K562 (cell line): Measurements from ENCODE around the gene CENPA. TPM values are rescaled to one million over a fixed set of nuclear protein-coding genes. Genes with fewer than 3 reads are reported as not detected.
"Not testable (repeated sequence)": the region's sequence is repeated elsewhere in the genome, so short reads cannot be mapped to it uniquely, and the experiment has no call there.

Experiments
- CBFA2T3 ChIP-seq: fragments of 450-650 bp; IDR thresholded peaks from 2 replicates; pipeline ENCODE4 v1.6.1; 2017
- FOXA3 ChIP-seq, 2 experiments: fragments of 450-650 bp in 1 of 2; sonication (generic) in 1 of 2; formaldehyde crosslinking; IDR thresholded peaks in 1 of 2; conservative IDR thresholded peaks in 1 of 2; 2 replicates each; pipeline versions ENCODE4 v1.4.0 to v1.8.0; 2020 to 2022; ENCODE audit warnings: mild to moderate bottlenecking in 2 of 2, missing genetic modification reagents in 1 of 2
- GABPA ChIP-seq: fragments of 200-800 bp; sonication (Bioruptor generic); conservative IDR thresholded peaks from 2 replicates; pipeline ENCODE4 v1.6.1; 2016; ENCODE audit warnings: low read depth, missing genetic modification characterization, missing compliant biosample characterization
- HDAC8 ChIP-seq: fragments of 450-650 bp; IDR thresholded peaks from 2 replicates; pipeline ENCODE4 v1.6.1; 2016; ENCODE audit warnings: mild to moderate bottlenecking, missing genetic modification characterization, moderate library complexity, missing compliant biosample characterization
- MTA3 ChIP-seq: fragments of 450-650 bp; formaldehyde crosslinking; IDR thresholded peaks from 2 replicates; pipeline ENCODE4 v1.6.1; 2017; ENCODE audit warnings: mild to moderate bottlenecking, borderline replicate concordance
- NFRKB ChIP-seq: fragments of 450-650 bp; IDR thresholded peaks from 2 replicates; pipeline ENCODE4 v1.6.1; 2016; ENCODE audit warnings: low read depth
- NR2C2 ChIP-seq, 2 experiments: fragments of 200-800 bp in 1 of 2; sonication (Bioruptor generic) in 1 of 2; sonication (generic) in 1 of 2; formaldehyde crosslinking in 1 of 2; IDR thresholded peaks; 2 replicates each; pipeline versions ENCODE4 v1.6.1 to v1.8.0; 2016 to 2022; ENCODE audit warnings: mild to moderate bottlenecking in 1 of 2, missing compliant biosample characterization in 1 of 2, missing genetic modification characterization in 1 of 2, missing genetic modification reagents in 1 of 2
- RAD21 ChIP-seq, 2 experiments: fragments of 250-450 bp in 1 of 2; fragments of 450-650 bp in 1 of 2; sonication (Bioruptor Pico) in 1 of 2; formaldehyde crosslinking in 1 of 2; IDR thresholded peaks in 1 of 2; conservative IDR thresholded peaks in 1 of 2; 2 replicates each; pipeline versions ENCODE4 v1.4.0 to v1.8.0; 2020 to 2022; ENCODE audit warnings: mild to moderate bottlenecking in 2 of 2, moderate library complexity in 1 of 2
- RBBP5 ChIP-seq: fragments of 200-600 bp; sonication (generic); IDR thresholded peaks from 2 replicates; pipeline ENCODE4 v1.6.1; 2012; ENCODE audit warnings: borderline replicate concordance, mild to moderate bottlenecking, low read length, control low read depth, inconsistent platforms; ENCODE audit not compliant: insufficient read depth, poor library complexity, severe bottlenecking
- RHOXF2B ChIP-seq: fragments of 250-450 bp; sonication (Bioruptor Pico); conservative IDR thresholded peaks from 2 replicates; pipeline ENCODE4 v1.5.1; 2021
- ZKSCAN3 ChIP-seq: fragments of 250-450 bp; sonication (Bioruptor Pico); IDR thresholded peaks from 2 replicates; pipeline ENCODE4 v1.4.0; 2020
- ZNF212 ChIP-seq: fragments of 450-650 bp; formaldehyde crosslinking; IDR thresholded peaks from 2 replicates; pipeline ENCODE4 v1.4.0; 2020; ENCODE audit warnings: mild to moderate bottlenecking
- ZNF3 ChIP-seq: fragments of 250-450 bp; sonication (Bioruptor Pico); IDR thresholded peaks from 2 replicates; pipeline ENCODE4 v1.5.0; 2021; ENCODE audit warnings: mild to moderate bottlenecking, moderate library complexity
- ZNF354B ChIP-seq: fragments of 250-450 bp; sonication (Bioruptor Pico); IDR thresholded peaks from 2 replicates; pipeline ENCODE4 v1.4.0; 2020
- ZNF57 ChIP-seq: fragments of 450-650 bp; formaldehyde crosslinking; IDR thresholded peaks from 2 replicates; pipeline ENCODE4 v1.4.0; 2020; ENCODE audit warnings: mild to moderate bottlenecking, moderate library complexity
- ZNF589 ChIP-seq: fragments of 200-800 bp; sonication (Bioruptor generic); IDR thresholded peaks from 2 replicates; pipeline ENCODE4 v1.6.1; 2016; ENCODE audit warnings: low read depth, missing genetic modification characterization, missing compliant biosample characterization
- ZNF696 ChIP-seq: fragments of 250-450 bp; sonication (Bioruptor Pico); conservative IDR thresholded peaks from 2 replicates; pipeline ENCODE4 v1.4.0; 2020; ENCODE audit warnings: mild to moderate bottlenecking, moderate library complexity
- polyA plus RNA-seq, 8 experiments: library from polyadenylated mRNA; depleted of rRNA in 4 of 8; stranded (reverse) in 5 of 8; unstranded in 3 of 8; fragments of >200 nt; fragmentation: Nextera tagmentation in 2 of 8; fragmentation: Illumina TruSeq in 1 of 8; extraction: Ambion mirVana in 2 of 8; extraction: Trizol in 1 of 8; gene quantifications; 2 replicates each; pipeline versions ENCODE4 v1.2.1 to v1.2.3, GENCODE V29; 2011 to 2014; ENCODE audit warnings: inconsistent platforms in 1 of 8, missing spikeins in 1 of 8
- total RNA-seq, 7 experiments: library from RNA; depleted of rRNA in 6 of 7; stranded (reverse); fragments of >200 nt in 6 of 7; fragmentation: Illumina TruSeq in 2 of 7; extraction: Trizol in 2 of 7; gene quantifications; 2 replicates each; pipeline versions ENCODE4 v1.2.1 to v1.2.3, GENCODE V29; 2011 to 2021; ENCODE audit warnings: low replicate concordance in 1 of 7
- TF ChIP-seq, protein P1 (sequence below): sonication (generic); formaldehyde crosslinking; IDR thresholded peaks from 2 replicates; pipeline ENCODE4 v1.9.0; 2022; ENCODE audit warnings: mild to moderate bottlenecking, missing genetic modification reagents
- TF ChIP-seq, protein P2 (sequence below): fragments of 450-650 bp; formaldehyde crosslinking; IDR thresholded peaks from 2 replicates; pipeline ENCODE4 v1.4.0; 2022; ENCODE audit warnings: mild to moderate bottlenecking, moderate library complexity
- TF ChIP-seq, protein P3 (sequence below): fragments of 450-650 bp; IDR thresholded peaks from 2 replicates; pipeline ENCODE4 v1.6.1; 2016; ENCODE audit warnings: low read depth, mild to moderate bottlenecking, moderate library complexity
- TF ChIP-seq, protein P4 (sequence below): fragments of 200-800 bp; sonication (Bioruptor generic); IDR thresholded peaks from 2 replicates; pipeline ENCODE4 v1.6.1; 2017; ENCODE audit warnings: missing genetic modification characterization, missing compliant biosample characterization
- TF ChIP-seq, protein P5 (sequence below): fragments of 450-650 bp; conservative IDR thresholded peaks from 2 replicates; pipeline ENCODE4 v1.6.1; 2016; ENCODE audit warnings: missing genetic modification characterization, low read depth, mild to moderate bottlenecking, missing compliant biosample characterization, moderate library complexity

CENPA gene
- total and polyA plus RNA-seq, 9 of the 15 experiments (the other 6 are each of a cell fraction or from before 2014, with no cell fraction given), result 11.3 to 61.7 (median 44.7) TPM

DNA sequence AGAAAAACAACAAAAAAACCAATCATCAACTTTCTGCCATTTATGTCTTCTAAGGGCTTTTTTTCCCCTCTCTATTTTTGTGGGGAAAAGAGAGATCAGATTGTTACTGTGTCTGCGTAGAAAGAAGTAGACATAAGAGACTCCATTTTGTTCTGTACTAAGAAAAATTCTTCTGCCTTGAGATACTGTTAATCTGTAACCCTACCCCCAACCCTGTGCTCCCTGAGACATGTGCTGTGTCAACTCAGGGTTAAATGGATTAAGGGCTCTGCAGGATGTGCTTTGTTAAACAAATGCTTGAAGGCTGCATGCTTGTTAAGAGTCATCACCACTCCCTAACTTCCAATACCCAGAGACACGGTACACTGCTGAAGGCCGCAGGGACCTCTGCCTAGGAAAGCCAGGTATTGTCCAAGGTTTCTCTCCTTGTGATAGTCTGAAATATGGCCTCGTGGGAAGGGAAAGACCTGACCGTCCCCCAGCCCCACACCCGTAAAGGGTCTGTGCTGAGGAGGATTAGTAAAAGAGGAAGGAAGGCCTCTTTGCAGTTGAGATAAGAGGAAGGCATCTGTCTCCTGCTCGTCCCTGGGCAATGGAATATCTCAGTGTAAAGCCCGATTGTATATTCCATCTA lies 36.0 kb upstream of the CENPA start (continued):
- TF ChIP-seq HDAC8 (tag) (peak; percentile 95), NR2C2 (tag; IDR thresholded peaks at IDR 0.05) (peak; percentile 65), ZNF212 (CRISPR knock-in tag) (peak; percentile 85; the same call in 1 of the 2 replicates), RAD21 (CRISPR knock-in tag; conservative IDR thresholded peaks at IDR 0.05 in 1 of 2, IDR thresholded peaks at IDR 0.05 in 1 of 2) (peak in 1 of 2 experiments; percentile 19; a peak in 1 of 4 replicates), ZNF696 (CRISPR knock-in tag) (0 out of 2 replicates have a peak, but pooled peaks have one; percentile 20), NFRKB (peak; percentile 61; the same call in 1 of the 2 replicates), ZKSCAN3 (CRISPR knock-in tag) (peak; percentile 43; the same call in 1 of the 2 replicates), ZNF589 (CRISPR knock-in tag) (peak; percentile 97), GABPA (0 out of 2 replicates have a peak, but pooled peaks have one; percentile 27), ZNF354B (CRISPR knock-in tag) (peak; percentile 77; the same call in 1 of the 2 replicates), FOXA3 (CRISPR knock-in tag; conservative IDR thresholded peaks at IDR 0.05 in 1 of 2, IDR thresholded peaks at IDR 0.05 in 1 of 2) (peak in 1 of 2 experiments; percentile 25; a peak in 1 of 4 replicates), CBFA2T3 (peak; percentile 83), ZNF3 (CRISPR knock-in tag) (0 out of 2 replicates have a peak, but pooled peaks have one; percentile 40), RBBP5 (peak; percentile 70), MTA3 (peak; percentile 63; the same call in 1 of the 2 replicates), ZNF57 (CRISPR knock-in tag) (peak; percentile 74), RHOXF2B (CRISPR knock-in tag) (peak; percentile 74; the same call in 1 of the 2 replicates)
- TF ChIP-seq NR2C2 (CRISPR knock-in tag; IDR thresholded peaks at IDR 0.05), result not testable (repeated sequence)
- TF ChIP-seq, protein P1, sequence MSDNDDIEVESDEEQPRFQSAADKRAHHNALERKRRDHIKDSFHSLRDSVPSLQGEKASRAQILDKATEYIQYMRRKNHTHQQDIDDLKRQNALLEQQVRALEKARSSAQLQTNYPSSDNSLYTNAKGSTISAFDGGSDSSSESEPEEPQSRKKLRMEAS (CRISPR knock-in tag), result peak; percentile 63
- TF ChIP-seq, protein P2, sequence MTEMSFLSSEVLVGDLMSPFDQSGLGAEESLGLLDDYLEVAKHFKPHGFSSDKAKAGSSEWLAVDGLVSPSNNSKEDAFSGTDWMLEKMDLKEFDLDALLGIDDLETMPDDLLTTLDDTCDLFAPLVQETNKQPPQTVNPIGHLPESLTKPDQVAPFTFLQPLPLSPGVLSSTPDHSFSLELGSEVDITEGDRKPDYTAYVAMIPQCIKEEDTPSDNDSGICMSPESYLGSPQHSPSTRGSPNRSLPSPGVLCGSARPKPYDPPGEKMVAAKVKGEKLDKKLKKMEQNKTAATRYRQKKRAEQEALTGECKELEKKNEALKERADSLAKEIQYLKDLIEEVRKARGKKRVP (CRISPR knock-in tag), result peak; percentile 85
- TF ChIP-seq, protein P3, sequence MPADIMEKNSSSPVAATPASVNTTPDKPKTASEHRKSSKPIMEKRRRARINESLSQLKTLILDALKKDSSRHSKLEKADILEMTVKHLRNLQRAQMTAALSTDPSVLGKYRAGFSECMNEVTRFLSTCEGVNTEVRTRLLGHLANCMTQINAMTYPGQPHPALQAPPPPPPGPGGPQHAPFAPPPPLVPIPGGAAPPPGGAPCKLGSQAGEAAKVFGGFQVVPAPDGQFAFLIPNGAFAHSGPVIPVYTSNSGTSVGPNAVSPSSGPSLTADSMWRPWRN, result peak; percentile 55; the same call in 1 of the 2 replicates
- TF ChIP-seq, protein P4, sequence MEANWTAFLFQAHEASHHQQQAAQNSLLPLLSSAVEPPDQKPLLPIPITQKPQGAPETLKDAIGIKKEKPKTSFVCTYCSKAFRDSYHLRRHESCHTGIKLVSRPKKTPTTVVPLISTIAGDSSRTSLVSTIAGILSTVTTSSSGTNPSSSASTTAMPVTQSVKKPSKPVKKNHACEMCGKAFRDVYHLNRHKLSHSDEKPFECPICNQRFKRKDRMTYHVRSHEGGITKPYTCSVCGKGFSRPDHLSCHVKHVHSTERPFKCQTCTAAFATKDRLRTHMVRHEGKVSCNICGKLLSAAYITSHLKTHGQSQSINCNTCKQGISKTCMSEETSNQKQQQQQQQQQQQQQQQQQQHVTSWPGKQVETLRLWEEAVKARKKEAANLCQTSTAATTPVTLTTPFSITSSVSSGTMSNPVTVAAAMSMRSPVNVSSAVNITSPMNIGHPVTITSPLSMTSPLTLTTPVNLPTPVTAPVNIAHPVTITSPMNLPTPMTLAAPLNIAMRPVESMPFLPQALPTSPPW (CRISPR knock-in tag), result peak; percentile 26; the same call in 1 of the 2 replicates
- TF ChIP-seq, protein P5, sequence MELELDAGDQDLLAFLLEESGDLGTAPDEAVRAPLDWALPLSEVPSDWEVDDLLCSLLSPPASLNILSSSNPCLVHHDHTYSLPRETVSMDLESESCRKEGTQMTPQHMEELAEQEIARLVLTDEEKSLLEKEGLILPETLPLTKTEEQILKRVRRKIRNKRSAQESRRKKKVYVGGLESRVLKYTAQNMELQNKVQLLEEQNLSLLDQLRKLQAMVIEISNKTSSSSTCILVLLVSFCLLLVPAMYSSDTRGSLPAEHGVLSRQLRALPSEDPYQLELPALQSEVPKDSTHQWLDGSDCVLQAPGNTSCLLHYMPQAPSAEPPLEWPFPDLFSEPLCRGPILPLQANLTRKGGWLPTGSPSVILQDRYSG (tag), result peak; percentile 97
